H7 (cell line): ENCODE results near the gene KAT7. TPM values are rescaled to one million over a fixed set of nuclear protein-coding genes. Genes with fewer than 3 reads are reported as not detected.
"Not testable (repeated sequence)": the region's sequence is repeated elsewhere in the genome, so short reads cannot be mapped to it uniquely, and the experiment has no call there.

Experiments
- DNase-seq: peaks from one replicate; pipeline ENCODE4 v3.0.0; 2012
- H3K27me3 ChIP-seq: 2 replicates; pipeline ENCODE4 v1.6.0; 2011; ENCODE audit warnings: mild to moderate bottlenecking, low read length; ENCODE audit not compliant: control insufficient read depth, insufficient read depth
- H3K36me3 ChIP-seq: replicated peaks from 2 replicates; pipeline ENCODE4 v1.5.1; 2011; ENCODE audit warnings: low read length; ENCODE audit not compliant: control insufficient read depth, insufficient read depth
- H3K4me3 ChIP-seq: 2 replicates; pipeline ENCODE4 v1.5.1; 2011; ENCODE audit warnings: low read depth, mild to moderate bottlenecking, control low read depth, low read length, moderate library complexity; ENCODE audit not compliant: insufficient read depth
- total RNA-seq: library from RNA; depleted of rRNA; stranded (reverse); fragments of >200 nt; shearing (Covaris generic); gene quantifications from 2 replicates; pipeline ENCODE4 v1.2.3, GENCODE V29; 2014

The KAT7 gene
- total RNA-seq, 1 experiment from 2014 or later, result 96.1 TPM

GRCh38 chr17:49755663-49756283 lies 32.7 kb upstream of the KAT7 start:
- no peak for DNase-seq
- Histone ChIP-seq H3K27me3 (no peaks in the 10 kb centered on the region), H3K4me3 (no peak overlapping the region), H3K36me3 (peaks cover 2% of the 10 kb centered on the region; the same call in 1 of the 2 replicates)

- DNase-seq, result no peak
- Histone ChIP-seq H3K27me3 (no peaks in the 10 kb centered on the region), H3K36me3 (peaks cover 2% of the 10 kb centered on the region; the same call in 1 of the 2 replicates), H3K4me3 (no peak overlapping the region)
These were observed 31.9 kb upstream of the KAT7 start for GRCh38 chr17:49756323-49757150.

- no peaks in the 10 kb centered on the region for H3K27me3 ChIP-seq
- DNase-seq, result no peak
- H3K36me3 ChIP-seq, result peaks cover 2% of the 10 kb centered on the region; the same call in 1 of the 2 replicates
- no peak overlapping the region for H3K4me3 ChIP-seq
These were observed 31.2 kb upstream of the KAT7 start for GRCh38 chr17:49757151-49757777.

- H3K4me3 ChIP-seq, DNase-seq, H3K27me3 ChIP-seq, H3K36me3 ChIP-seq: not testable (repeated sequence)
These were observed 29.9 kb upstream of the KAT7 start for GRCh38 chr17:49758464-49759010.

DNA sequence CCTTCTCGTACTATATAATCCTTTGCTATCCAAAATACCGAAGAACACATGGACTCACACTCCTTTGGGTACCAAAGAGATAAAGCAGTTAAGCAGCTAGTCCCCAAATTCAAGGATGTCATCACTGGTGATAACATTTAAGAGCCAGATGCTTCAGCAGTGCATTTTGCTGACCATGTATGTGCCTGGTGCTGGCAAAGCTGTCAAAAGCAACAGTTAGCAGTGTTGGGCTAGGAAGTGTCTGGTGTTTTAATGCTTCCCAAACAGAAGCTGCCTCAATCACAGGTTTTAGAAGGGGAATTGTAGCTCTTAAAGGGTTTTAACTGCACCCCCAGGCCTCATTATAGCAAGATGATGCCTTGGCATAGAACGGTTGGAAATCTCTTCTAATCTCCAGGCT lies 29.3 kb upstream of the KAT7 start:
- Histone ChIP-seq H3K36me3 (peaks cover 2% of the 10 kb centered on the region; the same call in 1 of the 2 replicates), H3K27me3 (no peaks in the 10 kb centered on the region; the same call in 1 of the 2 replicates), H3K4me3 (no peak overlapping the region)
- DNase-seq, result no peak

DNA sequence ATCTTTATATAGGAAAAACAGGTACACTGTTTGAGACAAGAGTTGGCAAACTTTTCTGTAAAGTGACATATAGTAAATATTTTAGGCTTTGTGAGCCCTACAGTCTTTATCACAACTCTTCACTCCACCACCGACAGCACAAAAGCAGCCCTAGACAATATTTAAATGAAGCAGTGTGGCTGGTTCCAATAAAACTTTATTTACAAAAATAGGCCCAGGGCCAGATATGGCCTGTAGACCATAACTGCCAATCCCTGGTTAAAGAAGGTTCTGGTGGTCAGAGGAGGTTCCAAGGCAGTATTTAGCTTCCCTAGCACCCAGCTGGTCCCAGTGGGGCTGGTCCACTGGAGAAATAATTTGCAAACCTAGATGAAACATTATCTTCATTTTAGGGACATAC lies 28.2 kb upstream of the KAT7 start:
- Histone ChIP-seq H3K27me3 (no peaks in the 10 kb centered on the region; the same call in 1 of the 2 replicates), H3K4me3 (no peak overlapping the region), H3K36me3 (peaks cover 2% of the 10 kb centered on the region; the same call in 1 of the 2 replicates)
- DNase-seq, result no peak

DNA sequence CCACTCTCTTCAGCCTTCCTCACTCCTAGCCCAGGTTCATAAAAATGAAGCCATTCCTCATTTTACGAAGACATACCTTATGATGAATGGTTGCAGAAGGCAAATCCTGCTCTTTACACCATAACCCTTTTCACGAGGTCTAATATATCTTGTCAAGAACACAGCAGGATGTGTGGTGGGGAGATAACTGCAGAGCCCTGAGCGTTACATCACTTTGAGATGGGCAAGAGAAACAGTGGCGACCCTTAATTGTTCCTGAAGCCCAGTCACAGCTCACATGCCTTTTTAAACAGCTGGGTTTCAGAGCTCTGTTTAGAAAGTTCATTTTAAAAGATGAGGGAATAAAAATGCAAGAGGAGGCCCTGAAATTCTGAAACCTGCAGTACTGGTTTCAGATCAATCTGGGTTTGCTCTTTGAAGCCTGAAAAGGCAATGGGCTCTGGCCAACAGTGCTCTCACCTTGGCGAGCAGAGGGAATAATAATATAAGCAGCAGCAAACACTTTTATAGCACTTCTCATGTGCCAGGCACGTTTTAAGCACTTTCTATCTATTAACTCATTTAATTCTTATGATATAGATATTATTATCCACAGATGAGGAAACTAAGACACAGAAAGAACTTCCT lies 27.4 kb upstream of the KAT7 start:
- DNase-seq, result no peak
- H3K27me3 ChIP-seq, result no peaks in the 10 kb centered on the region; the same call in 1 of the 2 replicates
- H3K4me3 ChIP-seq, result no peak overlapping the region
- peaks cover 2% of the 10 kb centered on the region; the same call in 1 of the 2 replicates for H3K36me3 ChIP-seq

DNA sequence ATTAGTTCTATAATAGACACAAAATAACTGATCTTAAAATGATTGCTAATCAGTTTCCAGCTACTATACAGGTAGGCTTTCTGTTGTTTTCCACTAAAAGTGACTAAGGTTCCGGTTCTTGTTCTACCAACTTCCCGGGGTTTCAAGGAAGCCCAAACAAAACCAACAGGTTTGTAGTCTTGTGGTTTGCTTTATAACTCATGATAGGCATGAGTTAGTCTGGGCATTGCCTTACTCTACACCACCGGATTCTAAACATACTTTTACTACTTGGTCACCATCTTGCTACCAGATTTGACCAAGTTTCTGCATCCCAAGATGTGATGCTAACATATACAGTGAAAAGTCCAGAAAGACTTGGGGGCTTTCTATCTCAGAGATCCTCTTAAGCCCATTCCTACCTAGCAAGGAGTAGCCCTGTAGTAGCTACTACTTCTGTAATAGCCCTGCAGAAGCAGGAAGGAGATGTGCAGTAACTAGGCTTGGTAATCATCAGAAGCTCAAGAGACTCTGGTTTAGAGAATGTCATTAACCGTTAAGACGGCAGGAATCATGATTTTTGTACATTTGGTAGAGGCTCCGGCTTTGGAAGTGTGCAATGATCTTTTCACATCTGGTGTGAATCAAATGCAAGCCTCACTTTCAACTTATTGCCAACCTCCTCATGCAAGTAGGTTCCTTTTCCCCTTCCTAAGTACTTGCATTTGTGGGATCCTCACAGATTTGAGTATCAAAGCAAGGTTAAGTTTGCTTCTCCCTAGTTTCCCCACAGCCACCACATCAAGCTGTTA lies 26.1 kb upstream of the KAT7 start:
- H3K36me3 ChIP-seq, result peaks cover 2% of the 10 kb centered on the region; the same call in 1 of the 2 replicates
- DNase-seq, result no peak
- no peak overlapping the region; the same call in 1 of the 2 replicates for H3K4me3 ChIP-seq
- H3K27me3 ChIP-seq, result peaks cover 5% of the 10 kb centered on the region; the same call in 1 of the 2 replicates

- Histone ChIP-seq H3K36me3 (no peaks in the 10 kb centered on the region), H3K4me3 (peak within 1 kb of the TSS; percentile 81), H3K27me3 (peaks cover 5% of the 10 kb centered on the region; the same call in 1 of the 2 replicates)
- DNase-seq, result peak; percentile 99
These were observed 24.5 kb upstream of the KAT7 start, which contains the start of gene FAM117A for GRCh38 chr17:49763735-49764558. FAM117A (minus strand) TSS chr17:49764131; CDS start chr17:49764087, 44 bp downstream.

- peak; percentile 37 for DNase-seq
- Histone ChIP-seq H3K36me3 (no peaks in the 10 kb centered on the region), H3K4me3 (peak overlapping the region; percentile 1; the same call in 1 of the 2 replicates), H3K27me3 (peaks cover 5% of the 10 kb centered on the region; the same call in 1 of the 2 replicates)
These were observed 23.8 kb upstream of the KAT7 start for GRCh38 chr17:49764559-49765180.

DNA sequence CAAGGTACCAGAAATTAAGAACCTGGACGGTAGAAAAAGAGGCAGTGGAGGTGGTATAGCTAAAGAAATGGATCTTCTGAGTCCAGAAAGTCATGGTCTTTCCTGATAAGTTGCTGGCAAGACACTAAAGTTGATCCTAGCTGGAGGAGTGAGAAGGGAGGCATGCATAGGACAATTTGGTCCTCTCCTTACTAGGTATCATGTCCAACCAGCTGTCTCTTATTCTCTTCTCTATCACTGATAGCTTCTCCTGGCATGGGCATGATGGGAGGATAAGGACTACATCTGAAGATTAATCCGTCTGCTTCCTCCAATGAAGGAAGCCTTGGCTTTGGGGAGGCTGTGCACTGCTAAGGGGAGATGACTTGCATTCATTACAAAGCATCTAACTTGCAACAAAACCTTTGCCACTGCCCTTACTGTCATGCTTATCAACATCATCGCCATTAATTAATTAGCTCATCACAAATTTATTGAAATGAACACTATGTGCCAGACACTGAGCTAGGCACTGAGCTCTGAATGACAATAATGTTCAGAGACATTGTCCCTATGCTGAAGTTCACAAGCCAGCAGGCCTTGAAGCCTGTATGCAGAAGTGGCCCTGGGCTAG lies 21.5 kb upstream of the KAT7 start:
- Histone ChIP-seq H3K36me3 (no peaks in the 10 kb centered on the region), H3K4me3 (no peak overlapping the region), H3K27me3 (peaks cover 5% of the 10 kb centered on the region; the same call in 1 of the 2 replicates)
- DNase-seq, result no peak
